ENCODE results near the gene DNAJA4. TPM values are rescaled to one million over a fixed set of nuclear protein-coding genes. Genes with fewer than 3 reads are reported as not detected.

DNAJA4 gene
- polyA plus RNA-seq, 1 of the 3 experiments (the other 2 are of a cell fraction) = 0.03 TPM

DNA sequence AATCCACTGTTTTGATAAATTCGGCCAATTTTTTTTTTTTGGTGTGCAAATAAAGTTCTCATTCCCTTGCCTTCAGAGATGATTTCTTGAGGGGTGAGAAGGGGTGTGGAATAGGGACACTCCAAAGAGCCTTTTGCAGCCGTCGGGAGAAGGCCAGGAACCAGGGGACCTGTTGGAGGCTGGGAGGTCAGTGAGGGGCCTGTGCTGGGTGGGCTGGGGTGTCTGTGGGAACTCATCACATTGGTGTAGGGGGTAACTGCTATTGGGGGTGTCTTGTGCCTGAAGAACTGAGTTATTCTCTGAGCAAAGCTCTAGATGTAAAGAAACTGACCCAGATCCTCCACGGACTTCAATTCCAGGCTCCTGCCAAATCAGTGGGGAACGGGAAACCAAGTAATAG, 48.6 kb downstream of the DNAJA4 start:
- no peaks in the 10 kb centered on the region for H3K9me3 ChIP-seq
- H3K4me2 ChIP-seq = no peak overlapping the region
- no peak overlapping the region for H3K27ac ChIP-seq (ENCODE audit: low read depth in 2 of 2, low read length in 1 of 2)
- DNase-seq = no peak
- H3K79me2 ChIP-seq (ENCODE audit: insufficient read depth) = no peaks in the 10 kb centered on the region
- WGBS (ENCODE audit: low lambda C conversion rate) = 68% methylated on average over 4 of the region's 5 CpGs
- H3K4me1 ChIP-seq (ENCODE audit: control insufficient read depth in 1 of 2, insufficient read depth in 2 of 2, low read depth in 1 of 2, low read length in 1 of 2) = peaks cover 0 to 23% of the 10 kb centered on the region in 2 experiments; a peak in 1 of 4 replicates
- H3K9me2 ChIP-seq = no peaks in the 10 kb centered on the region
- ChIA-PET CTCF (interaction anchor here (0.7 to 31.8 kb wide), 9 partner anchors 20 to 438 kb away, joined by 3 to 772 read pairs (median 4); partner anchors contain the start of gene IREB2), POLR2A (no interaction called here)
- no peak overlapping the region for H3K4me3 ChIP-seq (ENCODE audit: low read depth in 2 of 2, low read length in 1 of 2)
- H3K9ac ChIP-seq = no peak overlapping the region
- H3K27me3 ChIP-seq (ENCODE audit: insufficient read depth) = no peaks in the 10 kb centered on the region
- no peaks in the 10 kb centered on the region for H3F3A ChIP-seq (replicated peaks; ENCODE audit: insufficient read depth)
- no peak overlapping the region for H2AFZ ChIP-seq (ENCODE audit: low read depth)
- H4K20me1 ChIP-seq (ENCODE audit: insufficient read depth) = no peaks in the 10 kb centered on the region
- no peaks in the 10 kb centered on the region for H3K36me3 ChIP-seq (replicated peaks in 1 of 2; ENCODE audit: control insufficient read depth in 1 of 2, insufficient read depth in 2 of 2, low read length in 1 of 2)
- TF ChIP-seq, protein P1, sequence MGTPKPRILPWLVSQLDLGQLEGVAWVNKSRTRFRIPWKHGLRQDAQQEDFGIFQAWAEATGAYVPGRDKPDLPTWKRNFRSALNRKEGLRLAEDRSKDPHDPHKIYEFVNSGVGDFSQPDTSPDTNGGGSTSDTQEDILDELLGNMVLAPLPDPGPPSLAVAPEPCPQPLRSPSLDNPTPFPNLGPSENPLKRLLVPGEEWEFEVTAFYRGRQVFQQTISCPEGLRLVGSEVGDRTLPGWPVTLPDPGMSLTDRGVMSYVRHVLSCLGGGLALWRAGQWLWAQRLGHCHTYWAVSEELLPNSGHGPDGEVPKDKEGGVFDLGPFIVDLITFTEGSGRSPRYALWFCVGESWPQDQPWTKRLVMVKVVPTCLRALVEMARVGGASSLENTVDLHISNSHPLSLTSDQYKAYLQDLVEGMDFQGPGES (IDR thresholded peaks at IDR 0.05; ENCODE audit: low read depth, low read length) = no peak
- no peak for TF ChIP-seq RCOR1 (IDR thresholded peaks at IDR 0.05; ENCODE audit: low read length)
- no peak for TF ChIP-seq FOSL2 (IDR thresholded peaks at IDR 0.05; ENCODE audit: borderline replicate concordance, low read depth)
- TF ChIP-seq CTCF (IDR thresholded peaks at IDR 0.05) = no peak
- no peak for TF ChIP-seq EZH2phosphoT487 (IDR thresholded peaks at IDR 0.05; ENCODE audit: borderline replicate concordance, low read depth)
- TF ChIP-seq ELF1 (IDR thresholded peaks at IDR 0.05) = no peak
- TF ChIP-seq YY1 (IDR thresholded peaks at IDR 0.05; ENCODE audit: low read depth) = no peak
- TF ChIP-seq, protein P2, sequence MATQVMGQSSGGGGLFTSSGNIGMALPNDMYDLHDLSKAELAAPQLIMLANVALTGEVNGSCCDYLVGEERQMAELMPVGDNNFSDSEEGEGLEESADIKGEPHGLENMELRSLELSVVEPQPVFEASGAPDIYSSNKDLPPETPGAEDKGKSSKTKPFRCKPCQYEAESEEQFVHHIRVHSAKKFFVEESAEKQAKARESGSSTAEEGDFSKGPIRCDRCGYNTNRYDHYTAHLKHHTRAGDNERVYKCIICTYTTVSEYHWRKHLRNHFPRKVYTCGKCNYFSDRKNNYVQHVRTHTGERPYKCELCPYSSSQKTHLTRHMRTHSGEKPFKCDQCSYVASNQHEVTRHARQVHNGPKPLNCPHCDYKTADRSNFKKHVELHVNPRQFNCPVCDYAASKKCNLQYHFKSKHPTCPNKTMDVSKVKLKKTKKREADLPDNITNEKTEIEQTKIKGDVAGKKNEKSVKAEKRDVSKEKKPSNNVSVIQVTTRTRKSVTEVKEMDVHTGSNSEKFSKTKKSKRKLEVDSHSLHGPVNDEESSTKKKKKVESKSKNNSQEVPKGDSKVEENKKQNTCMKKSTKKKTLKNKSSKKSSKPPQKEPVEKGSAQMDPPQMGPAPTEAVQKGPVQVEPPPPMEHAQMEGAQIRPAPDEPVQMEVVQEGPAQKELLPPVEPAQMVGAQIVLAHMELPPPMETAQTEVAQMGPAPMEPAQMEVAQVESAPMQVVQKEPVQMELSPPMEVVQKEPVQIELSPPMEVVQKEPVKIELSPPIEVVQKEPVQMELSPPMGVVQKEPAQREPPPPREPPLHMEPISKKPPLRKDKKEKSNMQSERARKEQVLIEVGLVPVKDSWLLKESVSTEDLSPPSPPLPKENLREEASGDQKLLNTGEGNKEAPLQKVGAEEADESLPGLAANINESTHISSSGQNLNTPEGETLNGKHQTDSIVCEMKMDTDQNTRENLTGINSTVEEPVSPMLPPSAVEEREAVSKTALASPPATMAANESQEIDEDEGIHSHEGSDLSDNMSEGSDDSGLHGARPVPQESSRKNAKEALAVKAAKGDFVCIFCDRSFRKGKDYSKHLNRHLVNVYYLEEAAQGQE (IDR thresholded peaks at IDR 0.05; ENCODE audit: low read depth, low read length) = no peak
- TF ChIP-seq RXRA (IDR thresholded peaks at IDR 0.05; ENCODE audit: borderline replicate concordance, low read depth) = no peak
- TF ChIP-seq MEF2A (IDR thresholded peaks at IDR 0.05; ENCODE audit: borderline replicate concordance, low read depth) = no peak
- TF ChIP-seq MXI1 (IDR thresholded peaks at IDR 0.05; ENCODE audit: low read depth, low read length) = no peak
- no peak for TF ChIP-seq RFX5 (IDR thresholded peaks at IDR 0.05; ENCODE audit: low read length)
- no peak for TF ChIP-seq POLR2AphosphoS5 (IDR thresholded peaks at IDR 0.05; ENCODE audit: low read depth, low read length)
